HG03354 (cell line): Measurements from ENCODE around the gene RAB40B.

Experiments used
- ATAC-seq: cut with Tn5 transposase; IDR thresholded peaks from one replicate; pipeline ENCODE4 v1.9.1; 2021; ENCODE audit warnings: mild to moderate bottlenecking; ENCODE audit not compliant: unreplicated experiment, poor library complexity, severe bottlenecking

Gene RAB40B

GRCh38 chr17:82694647-82695046 lies 3.9 kb downstream of the RAB40B start:
- no peak for ATAC-seq

- ATAC-seq: no peak
Observed at GRCh38 chr17:82693168-82693867, 5.2 kb downstream of the RAB40B start.

- no peak for ATAC-seq
Observed at GRCh38 chr17:82692268-82692667, 6.2 kb downstream of the RAB40B start.

- ATAC-seq: no peak
Observed at GRCh38 chr17:82691714-82692113, 6.8 kb downstream of the RAB40B start.

- ATAC-seq: no peak
Observed at GRCh38 chr17:82690786-82691489, 7.6 kb downstream of the RAB40B start.

GRCh38 chr17:82689077-82689476 lies 9.4 kb downstream of the RAB40B start:
- no peak for ATAC-seq

GRCh38 chr17:82687871-82688270 lies 10.6 kb downstream of the RAB40B start:
- no peak for ATAC-seq

- ATAC-seq: no peak
Observed at GRCh38 chr17:82687375-82687861, 11.1 kb downstream of the RAB40B start.

GRCh38 chr17:82686366-82687324 lies 11.9 kb downstream of the RAB40B start:
- ATAC-seq: no peak

GRCh38 chr17:82685291-82685690 lies 13.2 kb downstream of the RAB40B start:
- ATAC-seq: no peak

GRCh38 chr17:82684228-82684841 lies 14.2 kb downstream of the RAB40B start:
- peak; percentile 61 for ATAC-seq

- no peak for ATAC-seq
Observed at GRCh38 chr17:82683534-82683933, 15.0 kb downstream of the RAB40B start.

GRCh38 chr17:82681547-82681946 lies 17.0 kb downstream of the RAB40B start:
- ATAC-seq: no peak

GRCh38 chr17:82679586-82680465 lies 18.7 kb downstream of the RAB40B start:
- no peak for ATAC-seq

- ATAC-seq: no peak
Observed at GRCh38 chr17:82678265-82678891, 20.1 kb downstream of the RAB40B start.

- ATAC-seq: no peak
Observed at GRCh38 chr17:82677353-82677925, 21.1 kb downstream of the RAB40B start.

- ATAC-seq: no peak
Observed at GRCh38 chr17:82675476-82676245, 22.8 kb downstream of the RAB40B start.
